ENCODE data around the gene TKT.

Gene TKT

GRCh38 chr3:53195066-53195450 lies 60.8 kb downstream of the TKT start:
- DNase-seq: no peak

DNA sequence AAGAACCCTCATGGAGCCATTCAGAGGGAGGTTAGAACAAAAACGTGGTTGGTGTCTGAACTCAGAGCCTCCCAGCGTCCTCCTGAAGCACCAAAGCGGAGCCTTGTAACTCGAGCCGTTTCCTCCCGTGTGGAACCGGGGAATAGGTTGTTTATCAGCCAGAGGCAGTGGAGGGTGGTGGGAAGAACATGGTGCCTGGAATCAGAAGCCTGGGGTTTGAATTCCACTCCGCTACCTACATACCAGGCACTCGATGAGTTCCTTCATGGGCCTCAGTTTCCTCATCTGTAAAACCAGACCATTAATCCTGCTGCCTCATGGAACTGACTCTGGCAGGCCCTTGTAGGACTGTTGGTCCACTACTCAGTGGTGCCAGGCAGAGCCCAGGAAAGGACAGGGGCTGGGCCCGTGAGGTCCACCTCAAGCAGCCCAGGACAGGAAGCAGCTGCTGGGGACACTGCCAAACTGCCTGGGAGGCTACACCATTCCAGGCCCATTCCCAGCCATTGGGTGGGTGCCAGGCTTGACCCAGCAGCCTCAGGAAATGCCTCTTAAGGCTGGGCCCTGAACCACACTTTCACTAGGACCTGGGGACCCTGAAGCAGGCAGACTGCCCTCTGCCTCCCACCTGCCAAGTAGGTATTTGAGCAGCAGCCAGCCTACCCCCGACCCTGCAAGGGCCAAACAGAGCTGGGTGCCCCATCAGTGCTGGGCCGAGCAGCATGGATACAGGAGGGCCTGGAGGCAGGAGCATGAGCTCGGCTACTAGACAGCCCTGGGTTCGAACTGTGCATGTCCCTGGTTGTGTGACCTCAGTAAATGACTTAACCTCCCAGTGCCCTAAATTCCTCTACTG lies 61.4 kb downstream of the TKT start:
- DNase-seq: no peak

DNA sequence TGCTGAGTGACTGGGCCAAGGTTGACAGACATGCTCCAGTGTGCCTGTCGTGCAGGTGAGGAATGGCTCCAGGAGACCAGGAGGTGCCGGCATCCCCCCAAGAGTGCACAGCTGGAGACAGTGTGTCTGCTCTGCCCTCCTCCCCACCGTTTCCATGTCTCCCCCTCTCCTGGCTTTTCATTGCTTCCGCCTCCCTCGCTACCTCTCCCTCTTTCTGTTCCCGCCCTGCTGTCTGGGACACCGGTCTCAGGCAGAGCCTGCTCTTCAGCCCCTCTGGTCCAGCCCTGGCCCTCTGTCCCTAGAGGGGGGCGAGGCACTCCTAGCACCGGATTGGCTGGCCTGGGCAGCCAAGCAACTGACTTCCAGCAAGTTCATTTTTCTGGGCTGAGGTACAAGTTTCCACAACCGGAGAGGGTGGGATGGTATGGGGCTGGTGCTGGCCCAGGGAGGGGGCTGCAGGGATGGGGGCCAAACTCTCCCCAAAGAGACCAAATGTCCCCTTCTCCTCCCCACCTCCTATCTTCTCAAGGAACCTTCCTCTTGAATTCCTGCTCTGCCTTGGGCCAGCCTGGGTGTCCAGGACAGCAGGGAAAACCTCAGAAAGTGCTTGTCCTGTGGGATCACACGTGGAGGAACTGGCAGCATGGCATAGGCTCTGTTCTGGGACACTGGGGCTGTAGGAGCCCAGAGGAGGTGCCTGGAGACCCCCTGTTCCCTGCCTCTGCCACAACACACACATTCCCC lies 62.2 kb downstream of the TKT start:
- DNase-seq: no peak

DNA sequence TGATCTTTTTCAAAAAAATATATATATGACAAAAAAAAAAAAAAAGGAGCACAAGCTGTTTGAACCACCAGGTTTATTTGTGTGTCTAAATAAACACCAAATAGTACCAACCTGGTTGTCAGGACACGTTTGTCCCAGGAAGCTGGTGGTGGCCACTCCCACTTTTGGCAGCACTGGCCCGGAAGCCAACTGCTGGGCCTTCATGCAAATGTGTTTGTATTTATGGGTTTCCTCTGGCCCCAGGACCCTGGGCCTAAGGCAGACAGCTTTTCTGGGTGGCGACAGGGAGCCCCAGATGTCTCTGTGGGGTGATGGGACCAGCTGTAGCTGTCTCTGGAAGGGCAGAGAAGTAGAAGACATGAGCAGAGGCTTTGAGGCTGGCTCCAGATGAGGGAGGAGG lies 63.2 kb downstream of the TKT start:
- no peak for DNase-seq

GRCh38 chr3:53191836-53192480 lies 63.9 kb downstream of the TKT start:
- no peak for DNase-seq

- no peak for DNase-seq
These were observed 65.2 kb downstream of the TKT start for GRCh38 chr3:53190659-53191058.

- DNase-seq: no peak
These were observed 66.5 kb downstream of the TKT start for GRCh38 chr3:53189276-53189675.

GRCh38 chr3:53188720-53189119 lies 67.1 kb downstream of the TKT start:
- no peak for DNase-seq

- DNase-seq: no peak
These were observed 67.6 kb downstream of the TKT start for GRCh38 chr3:53188136-53188685.

DNA sequence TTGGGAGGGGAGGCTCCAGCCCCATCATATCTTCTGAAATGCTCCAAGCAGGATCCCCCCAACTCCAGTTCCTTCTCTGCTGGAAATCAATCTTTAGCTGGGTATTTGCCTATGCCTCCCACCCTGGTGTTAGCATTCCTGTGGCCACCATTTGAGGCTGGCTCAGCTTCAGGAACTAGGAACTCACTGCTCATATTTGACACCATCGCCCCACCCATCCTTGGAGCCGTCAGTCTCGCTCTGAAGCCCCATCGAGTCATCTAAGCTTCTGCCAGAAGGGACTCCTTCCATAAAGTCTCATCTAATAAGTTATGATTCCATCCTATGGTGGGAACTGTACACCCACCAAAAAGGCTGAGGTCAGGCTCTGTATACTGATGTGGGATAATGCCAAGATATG lies 68.4 kb downstream of the TKT start:
- DNase-seq: no peak

DNA sequence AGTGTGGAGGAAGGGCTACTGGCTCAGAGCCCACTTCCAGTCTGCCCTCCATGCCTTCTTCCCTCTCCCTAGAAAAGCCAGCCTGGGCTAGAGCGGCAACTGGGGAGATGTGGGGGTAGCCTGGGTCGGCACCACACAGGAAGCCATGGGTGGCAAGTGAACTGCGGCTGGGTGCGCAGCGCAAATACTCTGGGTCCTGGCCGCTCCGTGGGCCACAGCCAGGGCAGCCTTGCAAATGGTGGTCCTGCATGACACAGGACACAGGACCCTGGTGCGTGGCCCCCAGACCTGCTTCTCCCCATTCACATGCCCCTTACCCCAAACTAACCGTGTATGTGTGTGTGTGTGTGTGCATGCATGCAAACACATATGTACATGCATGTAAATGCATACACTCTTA lies 69.1 kb downstream of the TKT start:
- no peak for DNase-seq

DNA sequence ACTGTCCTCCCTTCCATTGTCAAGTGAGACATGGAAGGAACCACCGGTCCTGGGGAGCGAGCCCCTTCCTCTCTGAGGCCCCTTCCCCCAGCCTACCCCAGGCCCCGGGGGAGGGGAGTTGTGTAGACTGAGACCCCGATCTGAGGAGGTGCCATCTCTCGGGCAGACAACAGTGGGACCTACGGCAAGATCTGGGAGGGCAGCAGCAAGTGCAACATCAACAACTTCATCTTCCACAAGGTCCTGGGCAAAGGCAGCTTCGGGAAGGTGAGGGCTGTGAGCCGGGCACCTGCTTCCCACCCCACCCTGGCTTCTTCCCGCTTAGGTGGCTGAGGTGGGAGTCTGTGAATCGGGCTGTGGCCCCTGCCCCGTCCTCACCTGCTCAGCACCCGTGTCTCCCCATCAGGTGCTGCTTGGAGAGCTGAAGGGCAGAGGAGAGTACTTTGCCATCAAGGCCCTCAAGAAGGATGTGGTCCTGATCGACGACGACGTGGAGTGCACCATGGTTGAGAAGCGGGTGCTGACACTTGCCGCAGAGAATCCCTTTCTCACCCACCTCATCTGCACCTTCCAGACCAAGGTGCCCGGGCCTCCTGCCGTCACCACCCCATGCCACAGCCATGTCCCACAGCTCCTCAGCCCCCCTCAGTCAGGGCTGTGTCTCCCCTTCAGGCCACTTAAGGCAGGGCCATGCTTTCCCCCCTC lies 69.9 kb downstream of the TKT start:
- no peak for DNase-seq

DNA sequence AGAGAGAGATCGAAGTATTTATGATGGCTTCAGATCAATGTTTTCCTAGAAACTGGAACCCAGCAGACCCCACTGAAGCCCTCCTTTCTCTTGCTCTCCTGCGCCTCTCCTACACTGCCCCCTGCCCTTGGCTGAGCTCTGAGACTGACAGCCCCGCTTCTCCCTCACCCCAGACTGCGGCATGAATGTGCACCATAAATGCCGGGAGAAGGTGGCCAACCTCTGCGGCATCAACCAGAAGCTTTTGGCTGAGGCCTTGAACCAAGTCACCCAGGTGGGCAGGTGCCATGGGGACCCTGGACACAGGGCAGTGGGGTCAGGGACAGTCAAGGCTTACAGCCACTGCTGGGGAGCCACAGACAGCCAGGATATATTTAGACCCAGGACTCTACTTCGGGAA lies 71.1 kb downstream of the TKT start:
- DNase-seq: no peak

- no peak for DNase-seq
These were observed 72.3 kb downstream of the TKT start for GRCh38 chr3:53183514-53183913.

DNA sequence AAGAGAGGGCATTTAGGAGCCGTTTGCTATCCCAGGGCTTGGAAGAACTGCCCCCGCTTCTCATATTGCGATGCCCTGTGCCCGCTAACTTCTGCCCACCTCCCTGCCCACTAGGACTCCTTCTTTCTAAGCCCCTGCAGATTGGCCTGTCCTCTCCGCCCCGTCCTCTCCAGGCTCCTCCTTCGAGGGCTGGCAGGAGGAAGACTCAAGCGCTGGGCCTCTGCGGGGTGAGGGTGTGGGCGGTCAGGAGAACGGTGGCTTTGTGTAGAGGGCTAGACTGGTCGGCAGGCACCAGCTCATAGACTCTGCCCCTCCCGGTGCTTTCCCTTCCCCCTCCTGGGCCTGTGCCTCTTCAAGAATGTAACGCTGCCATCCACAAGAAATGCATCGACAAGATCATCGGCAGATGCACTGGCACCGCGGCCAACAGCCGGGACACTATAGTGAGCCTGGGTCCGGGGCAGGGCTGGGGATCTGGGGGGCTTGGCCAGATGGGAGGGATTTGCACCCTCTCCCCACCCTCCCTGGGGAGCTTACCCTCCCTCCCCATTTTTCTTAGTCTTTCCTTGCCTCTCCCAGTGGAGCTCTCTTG lies 73.0 kb downstream of the TKT start:
- no peak for DNase-seq

DNA sequence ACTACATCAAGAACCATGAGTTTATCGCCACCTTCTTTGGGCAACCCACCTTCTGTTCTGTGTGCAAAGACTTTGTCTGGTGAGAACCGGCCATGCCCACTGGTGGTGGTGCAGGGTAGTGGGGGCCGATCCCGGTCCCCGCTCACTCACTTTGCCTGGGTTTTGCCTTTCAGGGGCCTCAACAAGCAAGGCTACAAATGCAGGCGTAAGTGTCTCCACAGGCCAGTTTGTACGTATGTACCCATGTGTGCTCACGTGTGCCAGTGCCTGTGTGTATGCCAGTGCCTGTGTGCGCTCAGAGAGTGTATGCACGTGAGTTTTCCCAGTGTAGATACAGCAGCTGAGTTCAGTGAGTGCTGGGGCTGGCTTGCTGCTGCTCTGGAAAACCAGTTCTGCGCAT lies 74.3 kb downstream of the TKT start:
- DNase-seq: no peak

DNA sequence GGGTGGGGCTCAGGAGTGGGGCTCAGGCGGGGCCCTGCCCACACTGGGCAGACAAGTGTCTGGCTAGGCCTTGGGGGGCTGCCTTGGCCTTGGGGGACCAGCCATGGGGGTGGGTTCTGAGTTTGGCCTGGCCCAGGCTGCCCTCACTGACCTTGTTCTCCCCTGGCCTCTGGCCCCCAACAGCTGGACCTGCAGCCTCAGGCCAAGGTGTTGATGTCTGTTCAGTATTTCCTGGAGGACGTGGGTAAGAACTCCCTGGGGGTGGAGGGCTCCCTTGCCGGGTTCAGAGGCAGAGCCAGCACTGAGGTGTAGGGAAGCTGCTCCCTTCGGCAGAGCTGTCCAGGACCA lies 74.8 kb downstream of the TKT start:
- no peak for DNase-seq

DNA sequence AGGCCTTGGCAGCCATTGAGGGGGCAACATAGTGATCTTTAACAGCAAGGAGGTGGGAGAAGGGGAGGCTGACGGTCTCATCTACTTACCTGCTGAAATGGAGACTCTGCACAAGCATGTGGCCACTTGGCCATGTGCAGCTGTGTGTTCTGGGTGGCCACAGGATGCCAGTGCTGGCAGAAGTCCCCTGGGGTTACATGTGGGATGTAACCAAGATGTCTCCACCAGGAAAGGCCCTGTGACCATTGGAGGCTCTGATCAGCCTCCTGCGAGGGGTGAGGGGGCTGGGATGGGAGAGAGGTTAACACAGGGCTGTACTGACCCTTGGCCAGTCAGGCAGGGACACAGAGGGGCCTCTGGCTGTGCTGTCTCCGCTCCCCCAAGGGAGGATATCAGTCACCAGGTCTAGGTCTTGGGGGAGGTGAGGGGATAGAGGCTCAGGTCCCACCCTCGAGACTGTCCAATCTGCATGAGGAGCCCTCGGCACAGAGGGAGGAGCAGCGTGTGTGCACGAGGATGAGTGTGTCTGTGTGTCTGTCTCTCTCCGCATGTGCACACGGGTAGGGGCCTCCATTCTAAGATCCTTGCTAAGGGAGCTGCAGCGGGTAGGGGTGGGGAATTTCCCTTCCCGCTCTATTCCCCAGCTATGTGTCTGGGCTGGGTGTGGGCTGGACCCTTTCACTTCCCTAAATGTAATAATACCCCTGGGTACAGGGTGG lies 75.4 kb downstream of the TKT start:
- DNase-seq: no peak

DNA sequence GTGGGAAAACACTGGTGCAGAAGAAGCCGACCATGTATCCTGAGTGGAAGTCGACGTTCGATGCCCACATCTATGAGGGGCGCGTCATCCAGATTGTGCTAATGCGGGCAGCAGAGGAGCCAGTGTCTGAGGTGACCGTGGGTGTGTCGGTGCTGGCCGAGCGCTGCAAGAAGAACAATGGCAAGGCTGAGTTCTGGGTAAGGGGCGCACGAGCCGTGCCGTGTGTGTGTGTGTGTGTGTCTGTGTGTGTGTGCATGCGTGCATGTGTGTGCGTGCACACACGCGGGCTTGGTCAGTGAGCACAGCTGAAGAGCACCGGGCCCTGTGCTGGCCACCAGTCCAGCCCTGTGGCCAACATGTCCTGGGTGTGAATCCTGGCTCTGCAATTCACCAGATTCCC lies 76.2 kb downstream of the TKT start:
- DNase-seq: no peak

DNA sequence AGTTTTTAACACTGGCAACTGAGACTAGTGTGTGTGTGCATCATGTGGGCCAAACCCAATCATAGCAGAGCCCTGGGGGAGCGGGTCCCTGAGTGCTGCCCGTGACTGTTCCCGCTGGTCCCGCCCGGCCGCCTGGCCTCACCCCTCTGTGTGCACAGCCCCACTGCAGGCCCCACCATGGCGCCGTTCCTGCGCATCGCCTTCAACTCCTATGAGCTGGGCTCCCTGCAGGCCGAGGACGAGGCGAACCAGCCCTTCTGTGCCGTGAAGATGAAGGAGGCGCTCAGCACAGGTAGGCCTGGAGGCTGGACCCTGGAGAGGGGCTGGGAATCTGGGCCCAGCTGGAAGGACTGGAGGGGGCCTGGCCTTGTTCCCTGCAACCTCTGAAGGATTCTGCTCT lies 77.6 kb downstream of the TKT start:
- no peak for DNase-seq

DNA sequence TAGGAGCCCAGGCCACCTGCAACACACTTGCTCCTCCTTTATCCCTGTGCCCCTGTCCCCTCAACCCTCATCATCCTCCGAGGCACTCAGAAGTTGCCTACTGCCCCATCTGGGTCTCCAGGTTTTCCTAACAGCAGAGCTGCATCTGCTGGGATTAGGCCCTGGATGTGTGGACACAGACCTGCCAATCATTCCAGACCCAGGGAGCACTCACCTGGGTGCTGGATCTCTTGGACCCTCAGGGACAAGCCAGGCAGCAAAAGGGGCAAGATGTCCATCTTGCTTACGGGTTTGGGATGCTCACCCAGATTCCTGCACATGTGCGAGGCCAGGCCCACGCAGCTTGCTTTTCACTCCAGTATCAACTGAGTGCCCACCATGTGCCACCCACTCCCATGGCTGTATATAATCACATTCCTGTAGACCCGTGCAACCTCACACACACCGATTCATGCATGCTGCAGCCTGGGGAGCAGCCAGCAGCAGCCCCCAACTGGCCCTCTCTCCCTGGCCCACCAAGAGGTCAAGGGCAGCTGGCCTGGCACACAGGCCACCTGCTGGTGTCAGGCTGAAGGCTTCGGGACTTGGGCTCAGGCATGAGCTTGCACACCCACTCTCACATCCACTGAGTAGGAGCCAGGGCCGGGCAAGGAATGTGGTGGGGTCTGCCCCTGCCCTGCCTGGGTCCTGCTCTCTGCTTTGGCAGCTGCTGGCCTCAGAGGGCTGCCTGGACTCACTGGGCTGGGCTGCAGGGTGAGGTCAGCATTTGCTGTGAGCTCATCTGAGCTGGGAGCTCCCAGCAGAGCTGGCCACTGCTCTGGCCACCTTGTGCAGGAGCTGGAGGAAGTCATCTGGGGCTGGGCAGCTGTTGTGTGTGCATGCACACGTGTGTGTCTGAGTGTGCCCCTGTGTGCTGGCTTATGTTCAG lies 79.9 kb downstream of the TKT start:
- DNase-seq: no peak

Measured in activated T-cell treated with anti-CD3 and anti-CD28 coated beads for 4 hours (primary cell).